Breast epithelium (tissue), 4 donors: ENCODE measurements around the gene OR5L2. TPM values are rescaled to one million over a fixed set of nuclear protein-coding genes. Genes with fewer than 3 reads are reported as not detected.

Source experiments
- DNase-seq, 2 donors: peaks; one replicate each; pipeline ENCODE4 v3.0.0-alpha.2; 2019; ENCODE audit warnings: low spot score in 2 of 2
- H3K27ac ChIP-seq, 2 donors: fragments of 200-600 bp; sonication (generic) in 1 of 2; one replicate each; pipeline ENCODE4 v1.5.1; 2016 to 2019; ENCODE audit warnings: mild to moderate bottlenecking in 1 of 2
- H3K27me3 ChIP-seq, 2 donors: fragments of 200-600 bp; sonication (generic) in 1 of 2; one replicate each; pipeline versions ENCODE4 v1.5.1 to v1.6.0; 2017 to 2019; ENCODE audit warnings: control low read depth in 1 of 2, mild to moderate bottlenecking in 1 of 2
- H3K36me3 ChIP-seq: fragments of 200-600 bp; one replicate; pipeline ENCODE4 v1.5.1; 2019
- H3K4me1 ChIP-seq, 2 donors: fragments of 200-600 bp; sonication (generic); one replicate each; pipeline ENCODE4 v1.5.1; 2016 to 2019; ENCODE audit warnings: control low read depth in 1 of 2
- H3K4me3 ChIP-seq, 3 donors: fragments of 200-600 bp; sonication (generic); 1 replicate in 2 of 3; 2 replicates in 1 of 3; pipeline ENCODE4 v1.5.1; 2016 to 2019; ENCODE audit warnings: mild to moderate bottlenecking in 3 of 3, moderate library complexity in 2 of 3
- H3K9me3 ChIP-seq, 2 donors: fragments of 200-600 bp; sonication (generic) in 1 of 2; one replicate each; pipeline ENCODE4 v1.5.1; 2016 to 2019; ENCODE audit warnings: control low read depth in 1 of 2
- POLR2A ChIP-seq: fragments of 450-650 bp; IDR thresholded peaks from one replicate; pipeline ENCODE4 v1.6.1; 2016; ENCODE audit warnings: antibody characterized with exemption, mild to moderate bottlenecking, moderate library complexity
- POLR2AphosphoS5 ChIP-seq, 3 donors: sonication (generic); formaldehyde crosslinking; IDR thresholded peaks; one replicate each; pipeline ENCODE4 v1.6.1; 2017; ENCODE audit warnings: antibody characterized with exemption in 3 of 3
- intact Hi-C: fragments of 100-400 bp; cut with DNase I; formaldehyde crosslinking; loops from one replicate; pipeline ENCODE4 v1.15.1; 2023; ENCODE audit warnings: low total_unique reads
- total RNA-seq, 3 donors: library from RNA; depleted of rRNA; stranded (reverse); fragments of >200 nt; gene quantifications; one replicate each; pipeline ENCODE4 v1.1.0, GENCODE V29; 2016
- TF ChIP-seq, protein P1 (sequence below), 3 donors: fragments of 450-650 bp; IDR thresholded peaks; one replicate each; pipeline ENCODE4 v1.5.1; 2016 to 2017; ENCODE audit warnings: antibody characterized with exemption in 3 of 3, mild to moderate bottlenecking in 3 of 3, moderate library complexity in 3 of 3

The OR5L2 gene
- total RNA-seq, 3 donors from 2014 or later: not detected

DNA sequence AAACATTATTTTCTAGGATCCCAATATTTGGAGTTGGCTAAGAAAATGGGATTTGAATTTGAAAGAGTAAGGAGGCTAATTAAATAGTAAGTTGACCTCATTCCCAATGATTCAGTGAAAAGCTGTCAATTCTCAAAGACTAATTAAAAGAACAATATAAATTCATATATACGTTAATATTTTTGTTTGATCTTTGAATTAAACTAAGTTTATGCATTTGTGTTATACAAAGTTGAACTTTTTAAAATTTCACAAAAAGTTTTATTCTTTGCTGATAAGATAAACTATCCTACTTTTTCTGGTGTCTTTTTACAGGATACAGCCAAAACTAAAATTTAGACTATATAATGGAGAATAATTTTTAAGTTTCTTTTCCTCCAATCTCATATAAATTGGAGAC, 16.0 kb upstream of the OR5L2 start, which contains the start of gene OR5L1:
Gene OR5L1, plus strand, starts transcription at position 301 of the 400 bp plus-strand sequence. CDS start 100 bp downstream, outside the sequence.
- intact Hi-C loops: no loop called here
- TF ChIP-seq POLR2AphosphoS5 (IDR thresholded peaks at IDR 0.05) (no peak), POLR2A (no peak)
- TF ChIP-seq, protein P1, sequence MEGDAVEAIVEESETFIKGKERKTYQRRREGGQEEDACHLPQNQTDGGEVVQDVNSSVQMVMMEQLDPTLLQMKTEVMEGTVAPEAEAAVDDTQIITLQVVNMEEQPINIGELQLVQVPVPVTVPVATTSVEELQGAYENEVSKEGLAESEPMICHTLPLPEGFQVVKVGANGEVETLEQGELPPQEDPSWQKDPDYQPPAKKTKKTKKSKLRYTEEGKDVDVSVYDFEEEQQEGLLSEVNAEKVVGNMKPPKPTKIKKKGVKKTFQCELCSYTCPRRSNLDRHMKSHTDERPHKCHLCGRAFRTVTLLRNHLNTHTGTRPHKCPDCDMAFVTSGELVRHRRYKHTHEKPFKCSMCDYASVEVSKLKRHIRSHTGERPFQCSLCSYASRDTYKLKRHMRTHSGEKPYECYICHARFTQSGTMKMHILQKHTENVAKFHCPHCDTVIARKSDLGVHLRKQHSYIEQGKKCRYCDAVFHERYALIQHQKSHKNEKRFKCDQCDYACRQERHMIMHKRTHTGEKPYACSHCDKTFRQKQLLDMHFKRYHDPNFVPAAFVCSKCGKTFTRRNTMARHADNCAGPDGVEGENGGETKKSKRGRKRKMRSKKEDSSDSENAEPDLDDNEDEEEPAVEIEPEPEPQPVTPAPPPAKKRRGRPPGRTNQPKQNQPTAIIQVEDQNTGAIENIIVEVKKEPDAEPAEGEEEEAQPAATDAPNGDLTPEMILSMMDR (IDR thresholded peaks at IDR 0.05): no peak
- Histone ChIP-seq H3K4me1 (no peaks in the 10 kb centered on the region), H3K36me3 (no peaks in the 10 kb centered on the region), H3K27ac (no peak within 1 kb of the TSS), H3K27me3 (no peaks in the 10 kb centered on the region), H3K4me3 (no peak within 1 kb of the TSS), H3K9me3 (peaks cover 2 to 16% of the 10 kb centered on the region in 2 donors)
- no peak for DNase-seq

DNA sequence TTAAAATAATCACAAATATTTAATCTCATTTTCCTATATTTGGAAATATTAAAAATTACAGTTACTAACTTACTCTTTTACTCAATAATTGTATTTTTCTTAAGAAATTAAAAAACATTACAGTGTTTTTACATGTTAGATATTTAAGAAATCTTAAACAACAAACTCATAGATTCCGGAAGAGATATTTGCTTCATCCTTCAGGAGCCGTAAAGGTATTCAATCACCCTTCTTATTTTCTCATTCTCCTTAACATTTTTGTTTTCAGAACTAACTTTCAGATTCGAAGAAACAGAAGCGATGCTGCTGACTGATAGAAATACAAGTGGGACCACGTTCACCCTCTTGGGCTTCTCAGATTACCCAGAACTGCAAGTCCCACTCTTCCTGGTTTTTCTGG, 7.7 kb upstream of the OR5L2 start, which contains the start of gene OR5D18:
Gene OR5D18, plus strand, starts transcription at position 301 of the 400 bp plus-strand sequence. Its CDS starts 0 bp downstream, at position 301.
- Histone ChIP-seq H3K4me1 (no peaks in the 10 kb centered on the region), H3K9me3 (peaks cover 0 to 5% of the 10 kb centered on the region in 2 donors), H3K27ac (no peak within 1 kb of the TSS), H3K36me3 (no peaks in the 10 kb centered on the region), H3K4me3 (no peak within 1 kb of the TSS), H3K27me3 (no peaks in the 10 kb centered on the region)
- TF ChIP-seq POLR2A: no peak
- TF ChIP-seq, protein P1 (IDR thresholded peaks at IDR 0.05): no peak
- TF ChIP-seq POLR2AphosphoS5 (IDR thresholded peaks at IDR 0.05): no peak
- intact Hi-C loops: no loop called here
- no peak for DNase-seq

- H3K36me3 ChIP-seq: no peaks in the 10 kb centered on the region
- H3K4me1 ChIP-seq: no peaks in the 10 kb centered on the region
- no peak for DNase-seq
- no peaks in the 10 kb centered on the region for H3K27me3 ChIP-seq
- intact Hi-C loops: no loop called here
- H3K4me3 ChIP-seq: no peak within 1 kb of the TSS
- TF ChIP-seq POLR2AphosphoS5 (IDR thresholded peaks at IDR 0.05) (no peak), POLR2A (no peak)
- TF ChIP-seq, protein P1 (IDR thresholded peaks at IDR 0.05): no peak
- no peaks in the 10 kb centered on the region for H3K9me3 ChIP-seq
- no peak within 1 kb of the TSS for H3K27ac ChIP-seq
Observed at GRCh38 chr11:55838452-55838851, 11.4 kb downstream of the OR5L2 start, which contains the start of gene OR5D16. OR5D16 (plus strand) TSS chr11:55838752; CDS start chr11:55838752, 0 bp downstream.

- no peak for DNase-seq
- Histone ChIP-seq H3K4me3 (no peak overlapping the region), H3K4me1 (no peaks in the 10 kb centered on the region), H3K27ac (no peak overlapping the region), H3K36me3 (no peaks in the 10 kb centered on the region), H3K9me3 (no peaks in the 10 kb centered on the region), H3K27me3 (no peaks in the 10 kb centered on the region)
- intact Hi-C loops: no loop called here
- no peak for TF ChIP-seq POLR2AphosphoS5 (IDR thresholded peaks at IDR 0.05)
- TF ChIP-seq, protein P1 (IDR thresholded peaks at IDR 0.05): no peak
- TF ChIP-seq POLR2A: no peak
Observed at GRCh38 chr11:55847453-55847852, 20.4 kb downstream of the OR5L2 start.

- TF ChIP-seq POLR2A: no peak
- TF ChIP-seq POLR2AphosphoS5 (IDR thresholded peaks at IDR 0.05): no peak
- TF ChIP-seq, protein P1 (IDR thresholded peaks at IDR 0.05): no peak
- Histone ChIP-seq H3K4me1 (no peaks in the 10 kb centered on the region), H3K36me3 (no peaks in the 10 kb centered on the region), H3K27me3 (no peaks in the 10 kb centered on the region), H3K9me3 (no peaks in the 10 kb centered on the region), H3K27ac (no peak overlapping the region), H3K4me3 (no peak overlapping the region)
- intact Hi-C loops: no loop called here
- no peak for DNase-seq
Observed at GRCh38 chr11:55849037-55849436, 22.0 kb downstream of the OR5L2 start.
